HepG2 (cell line): ENCODE data around the gene DENND1C. TPM values are rescaled to one million over a fixed set of nuclear protein-coding genes. Genes with fewer than 3 reads are reported as not detected.
A peak's percentile ranks its signal among the peaks of the same experiment; 100 is the strongest.

Experiments used
- ATF2 ChIP-seq: sonication (generic); formaldehyde crosslinking; IDR thresholded peaks from 2 replicates; pipeline ENCODE4 v1.4.0; 2020; ENCODE audit warnings: missing genetic modification reagents
- ATF3 ChIP-seq: sonication (generic); formaldehyde crosslinking; IDR thresholded peaks from 2 replicates; pipeline ENCODE4 v1.4.0; 2020; ENCODE audit warnings: missing genetic modification reagents
- ATM ChIP-seq: fragments of 450-650 bp; IDR thresholded peaks from 2 replicates; pipeline ENCODE4 v1.7.1; 2017; ENCODE audit warnings: mild to moderate bottlenecking, borderline replicate concordance
- GABPB1 ChIP-seq: IDR thresholded peaks from 2 replicates; pipeline ENCODE4 v1.6.1; 2016; ENCODE audit warnings: mild to moderate bottlenecking, missing genetic modification reagents, moderate library complexity, missing compliant biosample characterization
- GPBP1L1 ChIP-seq: sonication (generic); formaldehyde crosslinking; IDR thresholded peaks from 2 replicates; pipeline ENCODE4 v1.5.0; 2020; ENCODE audit warnings: mild to moderate bottlenecking, missing genetic modification reagents
- HNRNPLL ChIP-seq: fragments of 200-400 bp; formaldehyde crosslinking; IDR thresholded peaks from 2 replicates; pipeline ENCODE4 v1.6.1; 2017; ENCODE audit warnings: mild to moderate bottlenecking, low read depth, low read length; ENCODE audit not compliant: poor library complexity, severe bottlenecking
- HOMEZ ChIP-seq: IDR thresholded peaks from 2 replicates; pipeline ENCODE4 v1.6.1; 2016; ENCODE audit warnings: low read depth
- NPAS2 ChIP-seq: sonication (generic); formaldehyde crosslinking; IDR thresholded peaks from 2 replicates; pipeline ENCODE4 v1.8.0; 2022; ENCODE audit warnings: mild to moderate bottlenecking, missing genetic modification reagents, borderline replicate concordance
- PATZ1 ChIP-seq: sonication (generic); formaldehyde crosslinking; IDR thresholded peaks from 2 replicates; pipeline ENCODE4 v1.4.0; 2020; ENCODE audit warnings: missing genetic modification reagents
- SRSF1 ChIP-seq: fragments of 200-400 bp; formaldehyde crosslinking; optimal IDR thresholded peaks from 2 replicates; pipeline ENCODE3; 2017; ENCODE audit warnings: mild to moderate bottlenecking, low read depth, low read length, moderate library complexity
- YEATS2 ChIP-seq: sonication (generic); formaldehyde crosslinking; IDR thresholded peaks from 2 replicates; pipeline ENCODE4 v1.4.0; 2020; ENCODE audit warnings: missing genetic modification reagents, borderline replicate concordance
- ZBTB39 ChIP-seq: sonication (generic); formaldehyde crosslinking; IDR thresholded peaks from 2 replicates; pipeline ENCODE4 v1.5.0; 2020; ENCODE audit warnings: missing genetic modification reagents
- ZMYM4 ChIP-seq: sonication (generic); formaldehyde crosslinking; IDR thresholded peaks from 2 replicates; pipeline ENCODE4 v1.8.1; 2023; ENCODE audit warnings: mild to moderate bottlenecking, missing genetic modification reagents
- ZNF563 ChIP-seq: sonication (generic); formaldehyde crosslinking; IDR thresholded peaks from 2 replicates; pipeline ENCODE4 v1.8.0; 2022; ENCODE audit warnings: mild to moderate bottlenecking, moderate library complexity, missing genetic modification reagents
- ZNF607 ChIP-seq: sonication (generic); formaldehyde crosslinking; IDR thresholded peaks from 2 replicates; pipeline ENCODE4 v1.5.1; 2020; ENCODE audit warnings: missing genetic modification reagents, mild to moderate bottlenecking, borderline replicate concordance
- polyA plus RNA-seq, 8 experiments: library from polyadenylated mRNA; depleted of rRNA in 3 of 8; stranded (reverse) in 7 of 8; unstranded in 1 of 8; fragments of >200 nt; fragmentation: Illumina TruSeq in 4 of 8; extraction: Trizol in 4 of 8; gene quantifications; 2 replicates each; pipeline versions ENCODE4 v1.2.1 to v1.2.3, GENCODE V29; 2011 to 2016; ENCODE audit warnings: low read depth in 4 of 8, missing spikeins in 1 of 8, mixed read lengths in 1 of 8; ENCODE audit not compliant: insufficient read depth in 1 of 8
- total RNA-seq, 5 experiments: library from RNA; depleted of rRNA; stranded (reverse); fragments of >200 nt; fragmentation: Illumina TruSeq; extraction: Trizol; gene quantifications; 2 replicates each; pipeline ENCODE4 v1.2.3, GENCODE V29; 2016; ENCODE audit warnings: low read depth in 1 of 5

Gene DENND1C
- total and polyA plus RNA-seq, 2 of the 13 experiments (the other 11 are each of a cell fraction or from before 2014, with no cell fraction given): 0.04 to 0.73 TPM

- TF ChIP-seq ATF2 (CRISPR knock-in tag) (no peak), NPAS2 (no peak), ZNF563 (no peak), GPBP1L1 (CRISPR knock-in tag) (no peak), HNRNPLL (peak; percentile 35), ZMYM4 (CRISPR knock-in tag) (0 out of 2 replicates have a peak, but pooled peaks have one; percentile 32), ATM (no peak), SRSF1 (peak; percentile 10), ZBTB39 (no peak), HOMEZ (0 out of 2 replicates have a peak, but pooled peaks have one; percentile 14), ATF3 (CRISPR knock-in tag) (no peak), YEATS2 (CRISPR knock-in tag) (peak; percentile 31; the same call in 1 of the 2 replicates), GABPB1 (CRISPR knock-in tag) (peak; percentile 40; the same call in 1 of the 2 replicates), PATZ1 (CRISPR knock-in tag) (no peak), ZNF607 (CRISPR knock-in tag) (0 out of 2 replicates have a peak, but pooled peaks have one; percentile 29)
Observed at GRCh38 chr19:6476155-6476895, 5.3 kb downstream of the DENND1C start (continued).
